ENCODE data around the gene NLRX1.
A peak's percentile ranks its signal among the peaks of the same experiment; 100 is the strongest.
"Not testable (repeated sequence)": the region's sequence is repeated elsewhere in the genome, so short reads cannot be mapped to it uniquely, and the experiment has no call there.

The NLRX1 gene

DNA sequence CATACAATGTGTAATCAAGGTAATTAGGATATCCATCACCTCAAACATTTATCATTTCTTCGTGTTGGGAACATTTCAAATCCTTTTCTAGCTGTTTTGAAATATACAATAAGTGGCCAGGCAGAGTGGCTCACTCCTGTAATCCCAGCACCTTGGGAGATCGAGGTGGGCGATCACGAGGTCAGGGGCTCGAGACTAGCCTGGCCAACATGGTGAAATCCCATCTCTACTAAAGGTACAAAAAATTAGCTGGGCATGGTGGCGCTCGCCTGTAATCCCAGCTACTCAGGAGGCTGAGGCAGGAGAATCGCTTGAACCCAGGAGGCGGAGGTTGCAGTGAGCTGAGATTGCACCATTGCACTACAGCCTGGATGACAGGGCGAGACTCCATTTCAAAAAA, 29.2 kb upstream of the NLRX1 start:
- not testable (repeated sequence) for H3K4me3 ChIP-seq (ENCODE audit: insufficient read depth, low read depth, low read length); H3K4me1 ChIP-seq (ENCODE audit: control insufficient read depth, insufficient read depth, low read length); H3K36me3 ChIP-seq (ENCODE audit: control insufficient read depth, insufficient read depth, low read length); H3K27ac ChIP-seq (ENCODE audit: insufficient read depth, low read depth, low read length, poor library complexity, severe bottlenecking); H3K9me3 ChIP-seq (ENCODE audit: control insufficient read depth, low read length); H3K27me3 ChIP-seq (ENCODE audit: control insufficient read depth, insufficient read depth, low read length, poor library complexity, severe bottlenecking)
- 82 to 84% methylated on average over 9 to 10 of the region's 10 CpGs for WGBS, 2 experiments

DNA sequence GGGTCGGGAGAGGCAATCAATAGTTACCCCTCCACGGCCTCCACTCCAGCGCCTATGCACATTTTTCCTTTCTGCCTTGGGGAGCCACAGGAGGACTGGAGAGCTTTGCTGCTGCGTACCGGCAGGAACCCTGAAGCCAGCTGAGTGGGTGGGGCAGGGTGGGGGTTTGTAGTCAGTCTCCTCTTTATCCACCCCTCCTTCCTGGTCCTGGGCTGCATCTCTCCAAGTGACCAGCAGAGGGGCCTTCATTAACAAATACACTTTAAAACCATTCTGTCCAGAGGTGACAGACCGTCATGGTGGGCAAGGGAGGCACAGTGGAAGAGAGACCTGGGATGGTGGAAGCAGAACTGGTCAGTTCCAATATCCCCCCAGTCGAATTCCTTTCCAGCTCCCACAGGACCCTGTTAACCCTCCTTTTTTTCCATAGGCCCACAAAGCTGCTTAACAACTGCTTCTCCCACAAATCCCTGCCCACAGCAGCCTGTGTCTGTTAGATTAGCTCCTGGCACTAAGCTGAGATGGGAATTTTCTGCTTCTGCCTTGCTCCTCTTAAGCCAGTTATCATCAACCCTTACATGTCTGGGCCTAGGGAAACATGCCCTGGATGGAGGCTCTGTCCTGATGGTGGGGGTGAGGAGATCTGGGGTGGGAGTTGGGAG, 23.6 kb upstream of the NLRX1 start:
- 15 to 19% methylated on average over 7 of the region's 7 CpGs for WGBS, 2 experiments
- no peak overlapping the region for H3K27ac ChIP-seq (ENCODE audit: insufficient read depth, low read depth, low read length, poor library complexity, severe bottlenecking)

DNA sequence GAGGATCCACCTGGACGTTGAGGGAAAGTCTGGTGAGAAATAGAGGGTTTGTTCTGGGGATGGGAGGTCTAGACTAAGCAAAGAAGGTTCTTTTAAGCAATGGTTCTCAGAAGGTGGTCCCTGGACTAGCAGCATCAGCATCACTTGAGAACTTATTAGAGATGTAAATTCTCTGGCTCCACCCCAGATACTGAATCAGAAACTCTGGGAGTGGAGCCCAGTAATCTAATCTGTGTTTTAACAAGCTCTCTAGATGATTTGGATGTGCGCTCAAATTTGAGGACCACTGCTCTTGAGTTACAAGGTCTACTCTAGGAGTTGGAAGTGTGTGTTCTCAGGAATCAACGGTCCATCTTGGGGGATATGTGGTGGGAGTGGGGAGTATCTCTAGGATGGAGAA, 23.0 kb upstream of the NLRX1 start:
- Histone ChIP-seq H3K9me3 (ENCODE audit: control insufficient read depth, low read length) (no peaks in the 10 kb centered on the region), H3K4me1 (ENCODE audit: control insufficient read depth, insufficient read depth, low read length) (peaks cover 13% of the 10 kb centered on the region), H3K27me3 (ENCODE audit: control insufficient read depth, insufficient read depth, low read length, poor library complexity, severe bottlenecking) (peaks cover 51% of the 10 kb centered on the region), H3K4me3 (ENCODE audit: insufficient read depth, low read depth, low read length) (no peak overlapping the region), H3K27ac (ENCODE audit: insufficient read depth, low read depth, low read length, poor library complexity, severe bottlenecking) (no peak overlapping the region), H3K36me3 (ENCODE audit: control insufficient read depth, insufficient read depth, low read length) (no peaks in the 10 kb centered on the region)
- WGBS, 2 experiments, result 67 to 69% methylated on average over 3 of the region's 3 CpGs

More for the DNA sequence above, 23.6 kb upstream of the NLRX1 start:
- H3K4me3 ChIP-seq (ENCODE audit: insufficient read depth, low read depth, low read length), result no peak overlapping the region
- H3K36me3 ChIP-seq (ENCODE audit: control insufficient read depth, insufficient read depth, low read length), result no peaks in the 10 kb centered on the region
- peaks cover 45% of the 10 kb centered on the region for H3K27me3 ChIP-seq (ENCODE audit: control insufficient read depth, insufficient read depth, low read length, poor library complexity, severe bottlenecking)
- peaks cover 11% of the 10 kb centered on the region for H3K4me1 ChIP-seq (ENCODE audit: control insufficient read depth, insufficient read depth, low read length)
- no peaks in the 10 kb centered on the region for H3K9me3 ChIP-seq (ENCODE audit: control insufficient read depth, low read length)

DNA sequence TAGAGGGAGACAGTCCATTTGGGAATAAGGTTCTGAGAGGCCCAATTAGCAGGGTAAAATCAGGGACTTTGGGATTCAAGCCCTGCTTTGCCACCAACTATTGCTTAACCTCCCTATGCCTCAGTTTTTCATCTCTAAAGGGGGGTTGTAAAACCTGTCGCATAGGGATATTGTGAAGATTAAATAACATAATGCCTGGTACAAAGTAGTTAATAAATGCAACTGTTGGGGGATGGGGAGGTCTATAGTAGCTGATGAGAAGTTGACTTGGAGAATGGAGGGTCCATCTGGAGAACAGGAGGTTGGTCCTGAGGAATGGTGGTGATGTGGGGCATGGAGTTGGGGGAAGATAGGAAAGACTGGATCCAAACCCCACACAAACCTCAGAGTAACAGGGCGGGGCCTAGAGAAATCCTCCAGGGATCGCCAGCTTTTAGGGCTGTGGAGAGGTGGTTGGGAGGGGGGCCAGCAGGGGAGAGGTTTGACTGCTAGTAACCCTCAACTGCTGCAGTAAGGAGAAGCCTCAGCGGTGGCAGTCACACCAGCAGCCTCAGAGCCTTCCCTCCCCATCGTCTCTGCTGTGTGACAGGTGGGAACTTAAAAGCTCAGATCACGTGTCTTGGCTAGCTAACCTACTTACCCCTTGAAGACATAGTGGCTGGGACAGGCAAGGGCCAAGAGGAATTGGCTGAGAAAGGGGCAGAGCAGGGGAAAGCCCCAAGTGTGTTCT, 20.8 kb upstream of the NLRX1 start:
- H3K27me3 ChIP-seq (ENCODE audit: control insufficient read depth, insufficient read depth, low read length, poor library complexity, severe bottlenecking), result peaks cover 68% of the 10 kb centered on the region
- peaks cover 13% of the 10 kb centered on the region for H3K4me1 ChIP-seq (ENCODE audit: control insufficient read depth, insufficient read depth, low read length)
- H3K27ac ChIP-seq (ENCODE audit: insufficient read depth, low read depth, low read length, poor library complexity, severe bottlenecking), result no peak overlapping the region
- H3K9me3 ChIP-seq (ENCODE audit: control insufficient read depth, low read length), result no peaks in the 10 kb centered on the region
- H3K4me3 ChIP-seq (ENCODE audit: insufficient read depth, low read depth, low read length), result no peak overlapping the region
- H3K36me3 ChIP-seq (ENCODE audit: control insufficient read depth, insufficient read depth, low read length), result no peaks in the 10 kb centered on the region
- WGBS, 2 experiments, result 32 to 38% methylated on average over 6 of the region's 6 CpGs

DNA sequence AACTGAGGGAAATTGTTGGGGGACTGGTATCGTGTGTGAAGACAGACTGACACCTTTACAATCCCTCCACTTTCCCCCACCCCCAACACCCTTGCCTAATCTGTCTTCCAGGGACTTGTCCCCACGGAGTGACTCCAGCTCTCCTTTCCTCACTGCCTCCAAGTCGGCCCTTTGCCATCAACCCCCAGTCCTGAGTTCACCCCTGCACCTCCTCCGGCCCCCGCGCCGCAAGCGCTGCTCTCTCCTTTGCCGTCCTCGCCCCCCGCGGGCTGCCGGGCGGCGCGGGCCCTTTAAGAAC, 19.9 kb upstream of the NLRX1 start:
- Histone ChIP-seq H3K4me3 (ENCODE audit: insufficient read depth, low read depth, low read length) (peak overlapping the region; percentile 52), H3K36me3 (ENCODE audit: control insufficient read depth, insufficient read depth, low read length) (no peaks in the 10 kb centered on the region), H3K27me3 (ENCODE audit: control insufficient read depth, insufficient read depth, low read length, poor library complexity, severe bottlenecking) (peaks cover 68% of the 10 kb centered on the region)

DNA sequence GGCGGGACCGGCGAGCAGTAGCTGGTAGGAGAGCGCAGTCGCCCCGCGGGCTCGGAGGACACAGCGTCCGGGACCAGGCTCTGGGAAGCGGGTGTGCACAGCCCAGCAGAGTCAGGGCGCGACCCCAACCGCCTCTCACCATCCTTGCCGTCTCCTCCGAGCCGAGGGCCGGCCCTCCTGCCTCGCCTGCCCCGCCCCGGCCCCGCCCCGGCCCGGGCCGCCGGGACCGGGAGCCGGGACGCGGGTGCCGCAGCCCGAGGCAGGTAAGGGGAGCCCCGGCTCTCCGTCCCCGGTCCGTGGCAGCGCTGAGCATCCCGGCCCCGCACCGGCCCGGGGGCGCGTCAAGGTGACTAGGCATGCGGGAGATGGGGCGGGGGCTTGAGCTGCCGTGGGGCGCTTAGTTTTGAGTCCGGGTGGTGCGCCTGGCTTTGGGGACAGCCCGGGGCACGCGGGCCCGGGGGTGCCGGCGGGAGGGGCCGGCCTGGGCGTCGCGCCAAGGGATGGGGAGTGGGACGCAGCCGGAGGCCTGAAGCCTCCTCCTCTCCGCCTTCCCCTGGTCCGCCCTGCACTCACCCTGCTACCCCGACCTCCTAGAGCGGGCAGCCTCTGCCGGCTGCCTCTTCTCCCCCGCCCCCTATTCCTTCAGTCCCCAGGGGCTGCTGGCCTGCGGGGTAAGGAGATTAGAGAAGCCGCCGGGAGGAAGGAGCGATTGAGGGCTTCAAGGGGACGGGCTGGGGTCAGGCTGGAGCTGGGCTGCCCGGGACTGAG, 19.3 kb upstream of the NLRX1 start, which contains the start of gene ABCG4:
ABCG4 (plus strand) TSS at position 35 of the 768 bp plus-strand sequence. CDS start 914 bp downstream, outside the sequence.
- Histone ChIP-seq H3K27ac (ENCODE audit: insufficient read depth, low read depth, low read length, poor library complexity, severe bottlenecking) (no peak within 1 kb of the TSS), H3K27me3 (ENCODE audit: control insufficient read depth, insufficient read depth, low read length, poor library complexity, severe bottlenecking) (peaks cover 68% of the 10 kb centered on the region)
- 0 to 1% methylated on average over 72 of the region's 73 CpGs for WGBS, 2 experiments

More for the DNA sequence above, 19.9 kb upstream of the NLRX1 start:
- Histone ChIP-seq H3K4me1 (ENCODE audit: control insufficient read depth, insufficient read depth, low read length) (peaks cover 13% of the 10 kb centered on the region), H3K9me3 (ENCODE audit: control insufficient read depth, low read length) (no peaks in the 10 kb centered on the region), H3K27ac (ENCODE audit: insufficient read depth, low read depth, low read length, poor library complexity, severe bottlenecking) (no peak overlapping the region)
- WGBS, 2 experiments, result 1% methylated on average over 16 of the region's 16 CpGs

DNA sequence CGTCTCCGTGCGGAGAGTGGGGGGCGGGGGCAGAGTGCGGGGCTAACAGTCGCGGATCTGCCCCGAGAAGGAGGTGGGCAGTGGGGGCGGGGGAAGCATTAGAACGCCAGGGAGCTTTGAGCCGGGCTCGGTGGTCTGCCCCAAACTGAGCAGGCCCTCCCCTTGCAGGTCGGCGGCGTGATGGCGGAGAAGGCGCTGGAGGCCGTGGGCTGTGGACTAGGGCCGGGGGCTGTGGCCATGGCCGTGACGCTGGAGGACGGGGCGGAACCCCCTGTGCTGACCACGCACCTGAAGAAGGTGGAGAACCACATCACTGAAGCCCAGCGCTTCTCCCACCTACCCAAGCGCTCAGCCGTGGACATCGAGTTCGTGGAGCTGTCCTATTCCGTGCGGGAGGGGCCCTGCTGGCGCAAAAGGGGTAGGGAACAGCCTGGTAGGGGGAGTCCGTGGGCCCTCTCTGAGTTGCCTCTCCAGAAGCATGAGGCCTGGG, 18.7 kb upstream of the NLRX1 start:
- Histone ChIP-seq H3K9me3 (ENCODE audit: control insufficient read depth, low read length) (no peaks in the 10 kb centered on the region), H3K4me1 (ENCODE audit: control insufficient read depth, insufficient read depth, low read length) (peaks cover 13% of the 10 kb centered on the region), H3K4me3 (ENCODE audit: insufficient read depth, low read depth, low read length) (peak overlapping the region; percentile 52), H3K27me3 (ENCODE audit: control insufficient read depth, insufficient read depth, low read length, poor library complexity, severe bottlenecking) (peaks cover 68% of the 10 kb centered on the region), H3K36me3 (ENCODE audit: control insufficient read depth, insufficient read depth, low read length) (no peaks in the 10 kb centered on the region), H3K27ac (ENCODE audit: insufficient read depth, low read depth, low read length, poor library complexity, severe bottlenecking) (no peak overlapping the region)
- 6% methylated on average over 33 of the region's 33 CpGs for WGBS, 2 experiments

More for the DNA sequence above, 19.3 kb upstream of the NLRX1 start, which contains the start of gene ABCG4:
- Histone ChIP-seq H3K36me3 (ENCODE audit: control insufficient read depth, insufficient read depth, low read length) (no peaks in the 10 kb centered on the region), H3K4me1 (ENCODE audit: control insufficient read depth, insufficient read depth, low read length) (peaks cover 13% of the 10 kb centered on the region), H3K9me3 (ENCODE audit: control insufficient read depth, low read length) (no peaks in the 10 kb centered on the region), H3K4me3 (ENCODE audit: insufficient read depth, low read depth, low read length) (peak within 1 kb of the TSS; percentile 52)

DNA sequence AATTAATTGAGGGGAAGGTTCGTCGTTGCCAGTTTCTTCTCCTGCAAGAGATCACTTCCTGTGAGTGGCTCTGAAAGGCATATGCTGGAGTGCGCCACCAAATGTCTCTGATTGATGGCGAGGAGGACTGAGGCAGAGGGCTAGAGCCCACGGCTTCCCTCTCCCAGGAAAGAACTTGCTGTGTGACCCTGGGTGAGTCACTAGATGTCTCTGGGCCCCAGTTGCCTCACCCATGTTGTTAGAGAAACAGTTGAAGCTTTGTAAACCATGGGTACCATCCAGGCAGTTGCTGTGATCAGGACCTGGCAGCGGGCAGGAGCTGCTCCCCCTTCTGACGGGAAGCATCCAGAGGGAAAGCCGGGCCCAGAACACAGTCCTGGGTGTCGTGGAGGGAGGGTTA, 16.5 kb upstream of the NLRX1 start:
- peaks cover 13% of the 10 kb centered on the region for H3K4me1 ChIP-seq (ENCODE audit: control insufficient read depth, insufficient read depth, low read length)
- H3K27ac ChIP-seq (ENCODE audit: insufficient read depth, low read depth, low read length, poor library complexity, severe bottlenecking), result no peak overlapping the region
- H3K36me3 ChIP-seq (ENCODE audit: control insufficient read depth, insufficient read depth, low read length), result no peaks in the 10 kb centered on the region
- no peak overlapping the region for H3K4me3 ChIP-seq (ENCODE audit: insufficient read depth, low read depth, low read length)
- H3K27me3 ChIP-seq (ENCODE audit: control insufficient read depth, insufficient read depth, low read length, poor library complexity, severe bottlenecking), result peaks cover 53% of the 10 kb centered on the region
- 79 to 84% methylated on average over 9 of the region's 9 CpGs for WGBS, 2 experiments
- H3K9me3 ChIP-seq (ENCODE audit: control insufficient read depth, low read length), result no peaks in the 10 kb centered on the region

DNA sequence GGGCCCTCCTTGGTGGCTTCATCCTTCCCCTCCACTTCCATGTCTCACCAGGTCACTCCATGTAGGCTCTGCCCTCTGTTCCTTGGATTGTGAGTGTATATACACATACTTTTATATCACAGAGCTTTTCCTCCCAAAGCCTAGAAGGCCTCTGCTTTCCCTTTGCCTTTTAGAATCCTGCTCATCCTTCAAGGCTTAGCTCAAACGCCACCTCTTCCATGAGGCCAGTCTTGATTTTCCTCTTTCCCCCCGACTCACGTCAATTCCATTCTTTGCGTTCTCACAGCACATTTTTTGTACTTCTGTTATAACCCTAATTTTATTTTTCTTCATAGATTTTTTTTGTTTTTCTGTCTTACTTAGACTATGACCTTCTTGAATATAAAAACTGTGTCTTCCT, 15.9 kb upstream of the NLRX1 start:
- H3K27ac ChIP-seq (ENCODE audit: insufficient read depth, low read depth, low read length, poor library complexity, severe bottlenecking), result no peak overlapping the region
- no peaks in the 10 kb centered on the region for H3K9me3 ChIP-seq (ENCODE audit: control insufficient read depth, low read length)
- peaks cover 13% of the 10 kb centered on the region for H3K4me1 ChIP-seq (ENCODE audit: control insufficient read depth, insufficient read depth, low read length)
- no peaks in the 10 kb centered on the region for H3K36me3 ChIP-seq (ENCODE audit: control insufficient read depth, insufficient read depth, low read length)
- H3K4me3 ChIP-seq (ENCODE audit: insufficient read depth, low read depth, low read length), result no peak overlapping the region
- peaks cover 47% of the 10 kb centered on the region for H3K27me3 ChIP-seq (ENCODE audit: control insufficient read depth, insufficient read depth, low read length, poor library complexity, severe bottlenecking)
- 91 to 92% methylated on average over 4 of the region's 4 CpGs for WGBS, 2 experiments

Data from ectodermal cell (in vitro differentiated cells).